Activated CD8-positive, alpha-beta memory T cell treated with anti-CD3 and anti-CD28 coated beads, Interleukin-2, amount 50 U/mL, for 24 hours (primary cell): ENCODE measurements around the gene GRAMD1C.

Source experiments
- DNase-seq: peaks from one replicate; pipeline ENCODE4 v3.0.0-alpha.2; 2020; ENCODE audit errors: extremely low read depth

Gene GRAMD1C

GRCh38 chr3:113948015-113948917, 109.7 kb downstream of the GRAMD1C start:
- DNase-seq: no peak

GRCh38 chr3:113952921-113953320, 114.3 kb downstream of the GRAMD1C start:
- no peak for DNase-seq

GRCh38 chr3:113953677-113954076, 115.1 kb downstream of the GRAMD1C start:
- no peak for DNase-seq

- DNase-seq: no peak
Measured at GRCh38 chr3:113954091-113954685, 115.6 kb downstream of the GRAMD1C start.

- DNase-seq: no peak
Measured at GRCh38 chr3:113963879-113964278, 125.3 kb downstream of the GRAMD1C start.

GRCh38 chr3:113966172-113966571, 127.6 kb downstream of the GRAMD1C start:
- no peak for DNase-seq

GRCh38 chr3:113968986-113969385, 130.4 kb downstream of the GRAMD1C start:
- no peak for DNase-seq

- DNase-seq: no peak
Measured at GRCh38 chr3:113977822-113978221, 139.2 kb downstream of the GRAMD1C start.

- no peak for DNase-seq
Measured at GRCh38 chr3:113979916-113980315, 141.3 kb downstream of the GRAMD1C start.

- no peak for DNase-seq
Measured at GRCh38 chr3:113981803-113982202, 143.2 kb downstream of the GRAMD1C start.

GRCh38 chr3:113983544-113983943, 145.0 kb downstream of the GRAMD1C start:
- no peak for DNase-seq

GRCh38 chr3:113985541-113985940, 147.0 kb downstream of the GRAMD1C start:
- no peak for DNase-seq
